ENCODE results near the gene ITSN2.

Gene ITSN2

DNA sequence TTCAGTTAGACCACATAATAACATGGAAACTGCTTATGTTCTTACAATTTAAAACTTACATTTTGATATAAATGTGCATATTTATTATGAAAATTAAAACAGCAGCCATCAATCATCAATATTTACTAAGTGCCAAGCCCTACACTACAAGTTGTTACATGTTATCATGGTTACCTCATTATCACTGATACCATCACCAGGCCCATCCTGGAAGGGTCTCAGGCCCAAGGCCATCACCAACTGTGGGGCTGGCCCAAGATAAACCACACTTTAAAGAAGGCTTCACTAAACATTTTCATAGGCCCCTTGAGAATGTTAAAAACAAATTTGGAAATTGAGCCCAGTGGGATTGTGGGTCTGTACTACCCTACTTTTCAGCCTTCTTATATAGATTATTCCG is 6.4 kb downstream of the ITSN2 start:
- Histone ChIP-seq H3K9me3 (peaks cover 7% of the 10 kb centered on the region; the same call in 1 of the 2 replicates), H3K27me3 (no peaks in the 10 kb centered on the region), H4K20me1 (peaks cover 37% of the 10 kb centered on the region; the same call in 1 of the 2 replicates), H3K4me2 (peak overlapping the region; percentile 63), H3K4me1 (peaks cover 66% of the 10 kb centered on the region), H3K27ac (peak overlapping the region; percentile 54), H3K4me3 (no peak overlapping the region), H3K36me3 (no peaks in the 10 kb centered on the region), H3K9ac (no peak overlapping the region)
- TF ChIP-seq Cebpa-rat (IDR thresholded peaks at IDR 0.05): no peak

- no peak for TF ChIP-seq Cebpa-rat (IDR thresholded peaks at IDR 0.05)
- Histone ChIP-seq H3K27ac (peak overlapping the region; percentile 37), H4K20me1 (peaks cover 37% of the 10 kb centered on the region; the same call in 1 of the 2 replicates)
Observed at GRCh38 chr2:24353364-24353763, 7.0 kb downstream of the ITSN2 start.

DNA sequence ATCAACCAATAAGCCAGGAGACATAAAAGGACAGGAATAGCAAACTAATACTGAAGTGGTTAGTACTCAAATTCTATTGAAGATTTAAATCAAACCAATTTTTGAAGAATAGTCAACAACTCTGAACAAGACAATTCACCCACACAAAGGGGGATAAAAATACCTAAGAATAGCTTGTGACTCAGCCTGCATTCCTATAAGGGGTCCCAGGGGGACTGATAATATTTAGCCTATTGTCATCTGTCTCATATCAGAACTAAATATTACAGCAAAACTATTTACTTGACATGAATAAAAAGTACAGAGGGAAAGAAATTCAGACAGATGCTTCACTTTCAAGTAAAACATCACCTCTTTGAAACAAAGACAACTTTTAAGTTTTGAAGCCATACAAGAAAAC is 7.7 kb downstream of the ITSN2 start:
- Histone ChIP-seq H3K9ac (no peak overlapping the region), H3K9me3 (peaks cover 7% of the 10 kb centered on the region; the same call in 1 of the 2 replicates), H3K27me3 (no peaks in the 10 kb centered on the region), H3K27ac (no peak overlapping the region), H3K4me1 (peaks cover 54% of the 10 kb centered on the region), H3K36me3 (no peaks in the 10 kb centered on the region), H3K4me3 (no peak overlapping the region), H3K4me2 (peak overlapping the region; percentile 63), H4K20me1 (peaks cover 33% of the 10 kb centered on the region; the same call in 1 of the 2 replicates)
- TF ChIP-seq Cebpa-rat (IDR thresholded peaks at IDR 0.05): no peak

More at GRCh38 chr2:24353364-24353763, 7.0 kb downstream of the ITSN2 start:
- Histone ChIP-seq H3K4me2 (peak overlapping the region; percentile 63), H3K27me3 (no peaks in the 10 kb centered on the region), H3K9me3 (peaks cover 7% of the 10 kb centered on the region; the same call in 1 of the 2 replicates), H3K4me3 (no peak overlapping the region), H3K9ac (no peak overlapping the region), H3K36me3 (no peaks in the 10 kb centered on the region), H3K4me1 (peaks cover 60% of the 10 kb centered on the region)

DNA sequence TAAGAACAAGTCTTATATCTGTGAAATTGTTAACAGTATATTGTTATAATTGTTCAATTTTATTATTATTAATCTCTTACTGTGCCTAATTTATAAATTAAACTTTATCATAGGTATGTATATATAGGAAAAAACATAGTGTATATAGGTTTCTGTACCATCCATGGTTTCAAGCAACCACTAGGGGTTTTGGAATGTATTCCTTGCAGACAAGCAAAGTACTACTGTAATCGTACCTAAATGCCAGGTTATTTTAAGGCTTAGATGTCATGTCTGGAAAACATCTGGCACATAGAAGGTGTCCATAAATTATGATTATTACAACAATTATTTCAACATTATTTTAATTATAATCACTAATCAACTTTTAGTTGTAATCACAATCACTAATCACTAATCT is 8.4 kb downstream of the ITSN2 start:
- TF ChIP-seq Cebpa-rat (IDR thresholded peaks at IDR 0.05): no peak
- Histone ChIP-seq H3K9me3 (0 out of 2 replicates have a peak, but pooled peaks cover 3% of the 10 kb centered on the region), H3K4me3 (no peak overlapping the region), H3K4me1 (peaks cover 54% of the 10 kb centered on the region), H3K4me2 (peak overlapping the region; percentile 63), H4K20me1 (peaks cover 33% of the 10 kb centered on the region; the same call in 1 of the 2 replicates), H3K27me3 (no peaks in the 10 kb centered on the region), H3K9ac (no peak overlapping the region), H3K36me3 (no peaks in the 10 kb centered on the region), H3K27ac (no peak overlapping the region)

DNA sequence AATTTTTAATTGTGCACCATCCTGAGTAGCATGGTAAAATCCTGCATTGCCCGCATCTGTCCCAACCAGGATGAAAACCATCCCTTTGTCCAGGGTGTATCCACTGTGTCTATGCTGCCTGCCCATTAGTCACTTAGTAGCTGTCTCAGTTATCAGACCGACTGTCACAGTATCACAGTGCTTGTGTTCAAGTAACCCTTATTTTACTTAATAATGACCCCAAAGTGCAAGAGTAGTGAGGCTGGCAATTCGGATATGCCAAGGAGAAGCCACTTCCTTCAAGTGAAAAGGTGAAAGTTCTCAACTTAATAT is 8.8 kb downstream of the ITSN2 start:
- TF ChIP-seq Cebpa-rat (IDR thresholded peaks at IDR 0.05): no peak
- Histone ChIP-seq H3K4me3 (no peak overlapping the region), H3K27ac (no peak overlapping the region), H3K4me2 (peak overlapping the region; percentile 63), H4K20me1 (peaks cover 33% of the 10 kb centered on the region; the same call in 1 of the 2 replicates), H3K36me3 (no peaks in the 10 kb centered on the region), H3K27me3 (no peaks in the 10 kb centered on the region), H3K9ac (no peak overlapping the region), H3K4me1 (peaks cover 54% of the 10 kb centered on the region), H3K9me3 (0 out of 2 replicates have a peak, but pooled peaks cover under 1% of the 10 kb centered on the region)

GRCh38 chr2:24350826-24351626 is 9.3 kb downstream of the ITSN2 start:
- H3K4me1 ChIP-seq: peaks cover 52% of the 10 kb centered on the region
- H3K27me3 ChIP-seq: no peaks in the 10 kb centered on the region
- no peak overlapping the region for H3K9ac ChIP-seq
- H4K20me1 ChIP-seq: peaks cover 35% of the 10 kb centered on the region; the same call in 1 of the 2 replicates
- no peaks in the 10 kb centered on the region for H3K36me3 ChIP-seq
- no peak overlapping the region for H3K27ac ChIP-seq
- H3K4me2 ChIP-seq: peak overlapping the region; percentile 63
- no peaks in the 10 kb centered on the region for H3K9me3 ChIP-seq
- H3K4me3 ChIP-seq: no peak overlapping the region
- no peak for TF ChIP-seq Cebpa-rat (IDR thresholded peaks at IDR 0.05)

GRCh38 chr2:24349097-24349496 is 11.2 kb downstream of the ITSN2 start:
- Histone ChIP-seq H3K4me2 (no peak overlapping the region), H3K4me1 (peaks cover 33% of the 10 kb centered on the region), H3K36me3 (peaks cover 4% of the 10 kb centered on the region; the same call in 1 of the 2 replicates), H3K27me3 (no peaks in the 10 kb centered on the region), H4K20me1 (peaks cover 46% of the 10 kb centered on the region; the same call in 1 of the 2 replicates), H3K9me3 (peaks cover 6% of the 10 kb centered on the region; the same call in 1 of the 2 replicates), H3K9ac (no peak overlapping the region), H3K27ac (no peak overlapping the region), H3K4me3 (no peak overlapping the region)
- no peak for TF ChIP-seq Cebpa-rat (IDR thresholded peaks at IDR 0.05)

DNA sequence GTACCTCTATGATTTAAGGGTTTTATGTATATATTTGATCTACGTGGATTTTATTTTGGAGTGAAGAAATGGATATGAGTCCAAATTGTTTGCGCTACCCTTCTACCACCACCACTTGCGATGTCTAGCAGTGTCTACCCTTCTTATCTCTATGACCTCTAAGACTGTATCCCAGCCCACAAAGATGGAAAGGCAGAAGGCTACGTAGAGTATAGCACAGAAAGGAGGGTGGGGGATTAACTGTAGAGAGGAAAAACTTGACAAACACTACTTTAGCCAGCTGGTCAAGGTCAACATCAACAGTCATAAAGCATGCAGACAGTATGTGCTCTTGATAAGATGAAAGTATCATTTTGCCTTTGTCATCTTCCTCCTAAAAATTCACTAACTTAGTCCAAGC is 14.4 kb downstream of the ITSN2 start:
- TF ChIP-seq Cebpa-rat (IDR thresholded peaks at IDR 0.05): no peak
- peaks cover 63% of the 10 kb centered on the region for H4K20me1 ChIP-seq
- H3K36me3 ChIP-seq: peaks cover 4% of the 10 kb centered on the region; the same call in 1 of the 2 replicates
- no peak overlapping the region for H3K9ac ChIP-seq
- peaks cover 10% of the 10 kb centered on the region for H3K4me1 ChIP-seq
- peaks cover 6% of the 10 kb centered on the region; the same call in 1 of the 2 replicates for H3K9me3 ChIP-seq
- H3K4me2 ChIP-seq: no peak overlapping the region
- H3K27ac ChIP-seq: no peak overlapping the region
- no peak overlapping the region for H3K4me3 ChIP-seq
- H3K27me3 ChIP-seq: no peaks in the 10 kb centered on the region

GRCh38 chr2:24343225-24343882 is 17.0 kb downstream of the ITSN2 start:
- Histone ChIP-seq H3K27ac (no peak overlapping the region), H3K9ac (no peak overlapping the region), H3K4me3 (no peak overlapping the region), H3K36me3 (peaks cover 11% of the 10 kb centered on the region), H3K27me3 (no peaks in the 10 kb centered on the region), H3K4me1 (peaks cover 8% of the 10 kb centered on the region; the same call in 1 of the 2 replicates), H3K4me2 (no peak overlapping the region), H4K20me1 (peaks cover 65% of the 10 kb centered on the region), H3K9me3 (peaks cover 6% of the 10 kb centered on the region; the same call in 1 of the 2 replicates)
- TF ChIP-seq Cebpa-rat (IDR thresholded peaks at IDR 0.05): no peak
